Lung (tissue), 12 donors: ENCODE results near the gene MUCL3. TPM values are rescaled to one million over a fixed set of nuclear protein-coding genes. Genes with fewer than 3 reads are reported as not detected.
A peak's percentile ranks its signal among the peaks of the same experiment; 100 is the strongest.

Source experiments
- ATAC-seq: fragments of 200-7000 bp; cut with Tn5 transposase; one replicate; pipeline ENCODE4 v1.9.1; 2020; ENCODE audit warnings: moderate number of reproducible peaks; ENCODE audit not compliant: insufficient read depth, low FRiP score
- DNase-seq, 3 donors: peaks; one replicate each; pipeline ENCODE4 v3.0.0-alpha.2; 2013 to 2017
- H3K27ac ChIP-seq, 2 donors: one replicate each; pipeline ENCODE4 v1.5.1; 2013; ENCODE audit warnings: mild to moderate bottlenecking in 2 of 2, moderate library complexity in 2 of 2, control low read depth in 1 of 2, inconsistent platforms in 1 of 2, low read depth in 1 of 2, low read length in 1 of 2
- H3K27me3 ChIP-seq, 3 donors: one replicate each; pipeline ENCODE4 v1.5.1; 2013; ENCODE audit warnings: low read length in 2 of 3; ENCODE audit not compliant: control insufficient read depth in 3 of 3, insufficient read depth in 3 of 3
- H3K36me3 ChIP-seq, 4 donors: one replicate each; pipeline ENCODE4 v1.5.1; 2013; ENCODE audit warnings: low read length in 4 of 4, mild to moderate bottlenecking in 1 of 4, moderate library complexity in 1 of 4; ENCODE audit not compliant: control insufficient read depth in 4 of 4, insufficient read depth in 4 of 4
- H3K4me1 ChIP-seq, 5 donors: one replicate each; pipeline ENCODE4 v1.5.1; 2013; ENCODE audit warnings: low read length in 5 of 5, mild to moderate bottlenecking in 2 of 5, moderate library complexity in 1 of 5; ENCODE audit not compliant: control insufficient read depth in 5 of 5, insufficient read depth in 5 of 5
- H3K4me3 ChIP-seq: one replicate; pipeline ENCODE4 v1.5.1; 2013; ENCODE audit warnings: mild to moderate bottlenecking, control low read depth, moderate library complexity
- H3K9ac ChIP-seq, 2 donors: one replicate each; pipeline ENCODE4 v1.5.1; 2013; ENCODE audit warnings: low read length in 2 of 2, control low read depth in 1 of 2; ENCODE audit not compliant: insufficient read depth in 1 of 2
- H3K9me3 ChIP-seq, 4 donors: one replicate each; pipeline ENCODE4 v1.5.1; 2013; ENCODE audit warnings: low read length in 3 of 4, mild to moderate bottlenecking in 1 of 4, moderate library complexity in 1 of 4; ENCODE audit not compliant: control insufficient read depth in 4 of 4, insufficient read depth in 3 of 4
- WGBS, 2 donors: extraction: QIAGEN DNeasy Blood & Tissue Kit; methylation state at CpG; one replicate each; pipeline ENCODE4 v1.1.7; 2013; 5-methylcytosine and 5-hydroxymethylcytosine counted together
- polyA plus RNA-seq, 2 donors: library from polyadenylated mRNA; stranded (reverse); fragments of 200-250 nt; gene quantifications; one replicate each; pipeline ENCODE4 v1.2.1, GENCODE V29; 2013
- total RNA-seq, 2 donors: library from RNA; depleted of rRNA in 1 of 2; stranded (reverse); fragments of >200 nt in 1 of 2; gene quantifications; one replicate each; pipeline ENCODE4 v1.2.1, GENCODE V29; 2014 to 2021
- TF ChIP-seq, protein P1 (sequence below): IDR thresholded peaks from 2 replicates; pipeline ENCODE4 v1.5.1; 2012; ENCODE audit warnings: mild to moderate bottlenecking; ENCODE audit errors: control extremely low read depth, extremely low read depth
- donor health status: control.
- donor health status: control.
- donor health status: Bipolar disorder and iron deficiency.
- donor health status: healthy.
- donor health status: DM: yes; HTN: yes; CAD: no.

Gene MUCL3
- total and polyA plus RNA-seq, 4 donors, result 0.47 to 6.4 (median 2.0) TPM

DNA sequence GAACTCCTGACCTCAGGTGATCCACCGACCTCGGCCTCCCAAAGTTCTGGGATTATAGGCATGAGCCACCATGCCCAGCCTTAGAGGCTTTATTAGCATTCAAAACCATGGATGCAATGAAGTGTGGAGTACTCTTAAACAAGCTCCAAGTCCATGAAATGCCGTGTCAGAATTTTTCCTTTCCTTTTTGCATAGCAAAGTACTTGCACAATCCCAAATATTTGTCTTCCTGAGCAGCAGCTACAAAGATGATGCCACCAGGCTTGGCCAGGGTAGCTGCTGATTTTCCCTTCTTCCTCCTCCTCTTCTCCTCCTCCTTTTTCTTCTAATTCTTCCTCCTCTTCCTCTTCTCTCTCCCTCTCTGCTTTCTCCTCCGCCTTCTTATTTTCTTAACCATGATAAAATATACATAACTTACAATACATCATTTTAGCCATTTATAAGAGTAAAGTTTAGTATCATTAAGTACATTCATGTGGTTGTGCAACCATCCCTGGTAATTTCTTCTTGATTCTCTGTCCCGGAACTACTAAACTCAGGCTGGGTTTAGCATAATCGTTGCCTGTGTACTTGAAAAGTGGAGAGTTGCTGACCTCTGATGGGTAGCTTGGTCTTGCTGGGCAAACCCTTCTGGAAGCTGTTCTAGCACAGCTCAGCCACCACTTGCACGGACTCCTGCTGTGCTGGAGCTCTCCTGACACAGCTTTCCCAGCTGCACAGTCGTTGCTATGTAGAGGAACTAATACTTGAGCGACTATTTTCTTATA is 20.3 kb downstream of the MUCL3 start:
- 59 to 72% methylated on average over 9 of the region's 9 CpGs for WGBS, 2 donors
- peaks cover 0 to 4% (median 0%) of the 10 kb centered on the region in 4 donors for H3K9me3 ChIP-seq
- peaks cover 0 to 3% (median 0%) of the 10 kb centered on the region in 5 donors for H3K4me1 ChIP-seq
- no peaks in the 10 kb centered on the region for H3K36me3 ChIP-seq
- peak; percentile 80 for ATAC-seq
- no peak overlapping the region for H3K4me3 ChIP-seq
- no peak for DNase-seq
- H3K27me3 ChIP-seq, result peaks cover 0 to 3% (median 2%) of the 10 kb centered on the region in 3 donors
- H3K27ac ChIP-seq, result no peak overlapping the region
- TF ChIP-seq, protein P1, sequence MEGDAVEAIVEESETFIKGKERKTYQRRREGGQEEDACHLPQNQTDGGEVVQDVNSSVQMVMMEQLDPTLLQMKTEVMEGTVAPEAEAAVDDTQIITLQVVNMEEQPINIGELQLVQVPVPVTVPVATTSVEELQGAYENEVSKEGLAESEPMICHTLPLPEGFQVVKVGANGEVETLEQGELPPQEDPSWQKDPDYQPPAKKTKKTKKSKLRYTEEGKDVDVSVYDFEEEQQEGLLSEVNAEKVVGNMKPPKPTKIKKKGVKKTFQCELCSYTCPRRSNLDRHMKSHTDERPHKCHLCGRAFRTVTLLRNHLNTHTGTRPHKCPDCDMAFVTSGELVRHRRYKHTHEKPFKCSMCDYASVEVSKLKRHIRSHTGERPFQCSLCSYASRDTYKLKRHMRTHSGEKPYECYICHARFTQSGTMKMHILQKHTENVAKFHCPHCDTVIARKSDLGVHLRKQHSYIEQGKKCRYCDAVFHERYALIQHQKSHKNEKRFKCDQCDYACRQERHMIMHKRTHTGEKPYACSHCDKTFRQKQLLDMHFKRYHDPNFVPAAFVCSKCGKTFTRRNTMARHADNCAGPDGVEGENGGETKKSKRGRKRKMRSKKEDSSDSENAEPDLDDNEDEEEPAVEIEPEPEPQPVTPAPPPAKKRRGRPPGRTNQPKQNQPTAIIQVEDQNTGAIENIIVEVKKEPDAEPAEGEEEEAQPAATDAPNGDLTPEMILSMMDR, result no peak
- H3K9ac ChIP-seq, result no peak overlapping the region

DNA sequence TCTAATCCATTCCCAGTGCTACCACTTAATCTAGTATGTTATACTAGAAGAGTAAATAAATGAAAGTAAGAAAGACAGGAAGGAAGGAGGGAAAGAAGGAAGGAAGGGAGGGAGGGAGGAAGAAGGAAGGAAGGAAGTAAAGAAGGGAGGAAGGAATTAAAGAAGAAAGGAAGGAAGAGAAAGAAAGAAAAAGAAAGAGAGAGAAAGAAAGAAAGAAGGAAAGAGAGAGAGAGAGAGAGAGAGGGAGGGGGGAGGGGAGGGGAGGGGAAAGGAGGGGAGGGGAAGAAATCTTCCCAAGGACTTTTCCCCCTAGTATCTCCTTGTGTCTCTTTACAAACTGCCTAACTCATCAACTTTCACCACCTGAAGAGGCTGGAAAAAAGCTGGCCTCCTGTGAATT is 21.9 kb downstream of the MUCL3 start:
- peaks cover 0 to 4% (median 0%) of the 10 kb centered on the region in 4 donors for H3K9me3 ChIP-seq
- H3K4me1 ChIP-seq, result no peaks in the 10 kb centered on the region
- ATAC-seq, result no peak
- TF ChIP-seq, protein P1, result no peak
- H3K9ac ChIP-seq, result no peak overlapping the region
- DNase-seq, result no peak
- H3K27ac ChIP-seq, result no peak overlapping the region
- peaks cover 0 to 3% (median 2%) of the 10 kb centered on the region in 3 donors for H3K27me3 ChIP-seq
- no peak overlapping the region for H3K4me3 ChIP-seq
- no peaks in the 10 kb centered on the region for H3K36me3 ChIP-seq

GRCh38 chr6:30963641-30964040 is 22.9 kb downstream of the MUCL3 start:
- H3K4me1 ChIP-seq, result no peaks in the 10 kb centered on the region
- no peak overlapping the region for H3K9ac ChIP-seq
- H3K27me3 ChIP-seq, result peaks cover 0 to 3% (median 2%) of the 10 kb centered on the region in 3 donors
- H3K27ac ChIP-seq, result no peak overlapping the region
- TF ChIP-seq, protein P1, result no peak
- ATAC-seq (no peak), DNase-seq (no peak)
- no peak overlapping the region for H3K4me3 ChIP-seq
- H3K36me3 ChIP-seq, result no peaks in the 10 kb centered on the region
- peaks cover 0 to 4% (median 0%) of the 10 kb centered on the region in 4 donors for H3K9me3 ChIP-seq
- WGBS, 2 donors, result 79 to 93% methylated on average over 6 of the region's 6 CpGs
